Heart left ventricle (tissue), 13 donors: ENCODE data around the gene FUZ.

ENCODE experiments used
- CTCF ChIP-seq, 12 donors: fragments of 200-600 bp; sonication (generic) in 4 of 12; IDR thresholded peaks; one replicate each; pipeline versions ENCODE4 v1.5.0 to v1.8.0; 2018 to 2022; ENCODE audit warnings: antibody characterized with exemption in 12 of 12, mild to moderate bottlenecking in 5 of 12
- POLR2A ChIP-seq, 2 donors: fragments of 450-650 bp; IDR thresholded peaks; one replicate each; pipeline ENCODE4 v1.6.1; 2017; ENCODE audit warnings: antibody characterized with exemption in 2 of 2, mild to moderate bottlenecking in 2 of 2, moderate library complexity in 2 of 2
- donor health status: ischemic (EF 13 %, LVEDD 7.1; RV severe dilation, severe dysfunction).
- donor health status: DM: no; HTN: yes; CAD: no.
- donor health status: DM: no; HTN: no; CAD: no.
- donor health status: ischemic (EF 25% LVEDD 6.9; RV normal size, moderate dysfunction).
- donor health status: ischemic (EF 25% LVEDD 5.7; RV mildly dilated, moderate dysfunction).
- donor health status: ischemic (EF 35%, LVEDD 5.7; RV mildly dilated, moderate dysfunction).
- donor health status: nonischemic (EF 11% LVEDD 7.7; RV severe dilation, severe dysfunction).
- donor health status: DM: yes; HTN: yes; CAD: no.
- donor health status: PGD.
- donor health status: ischemic (EF 29% LVEDD 5.4; RV normal size, mild dysfunction).
- donor health status: nonischemic (EF 23%, LVEDD 6.1; RV moderate dilation, normal function).

GRCh38 chr19:49855277-49855675 is 42.2 kb upstream of the FUZ start:
- no peak for TF ChIP-seq CTCF (IDR thresholded peaks at IDR 0.05)
- no peak for TF ChIP-seq POLR2A (IDR thresholded peaks at IDR 0.05)
